GM12878 (cell line): ENCODE measurements around the gene CACNB3. TPM values are rescaled to one million over a fixed set of nuclear protein-coding genes. Genes with fewer than 3 reads are reported as not detected.

ENCODE experiments used
- BHLHE40 ChIP-seq, 2 experiments: fragments of 450-650 bp in 1 of 2; IDR thresholded peaks; 2 replicates each; pipeline ENCODE4 v1.6.1; 2011 to 2017; ENCODE audit warnings: low read depth in 2 of 2, borderline replicate concordance in 1 of 2, improper control_type of control experiment in 1 of 2, low read length in 1 of 2, mild to moderate bottlenecking in 1 of 2
- NR2C2 ChIP-seq: IDR thresholded peaks from 2 replicates; pipeline ENCODE4 v1.6.1; 2011; ENCODE audit warnings: borderline replicate concordance, low read depth; ENCODE audit not compliant: control insufficient read depth, insufficient read length
- RBBP5 ChIP-seq: fragments of 200-600 bp; sonication (generic); conservative IDR thresholded peaks from 2 replicates; pipeline ENCODE4 v1.6.1; 2016
- RFX5 ChIP-seq: IDR thresholded peaks from 2 replicates; pipeline ENCODE4 v1.6.1; 2011; ENCODE audit warnings: low read depth, low read length, improper control_type of control experiment
- SMARCA5 ChIP-seq: fragments of 450-650 bp; IDR thresholded peaks from 2 replicates; pipeline ENCODE4 v1.6.1; 2017; ENCODE audit warnings: mild to moderate bottlenecking
- SPI1 ChIP-seq: IDR thresholded peaks from 2 replicates; pipeline ENCODE4 v1.6.1; 2011; ENCODE audit warnings: low read depth, mild to moderate bottlenecking, low read length, moderate library complexity, borderline replicate concordance; ENCODE audit not compliant: insufficient read depth
- ZSCAN29 ChIP-seq: fragments of 450-650 bp; IDR thresholded peaks from 2 replicates; pipeline ENCODE4 v1.6.1; 2017; ENCODE audit warnings: mild to moderate bottlenecking, moderate library complexity
- polyA plus RNA-seq, 11 experiments: library from polyadenylated mRNA; depleted of rRNA in 4 of 11; unstranded in 6 of 11; stranded (reverse) in 5 of 11; fragments of >200 nt; fragmentation: Nextera tagmentation in 4 of 11; fragmentation: Illumina TruSeq in 1 of 11; extraction: Ambion mirVana in 4 of 11; extraction: Trizol in 1 of 11; gene quantifications; 1 replicate in 1 of 11; 2 replicates in 10 of 11; pipeline versions ENCODE4 v1.2.1 to v1.2.3, GENCODE V29; 2011 to 2016; ENCODE audit warnings: inconsistent platforms in 2 of 11, missing spikeins in 2 of 11, low read depth in 1 of 11
- total RNA-seq, 4 experiments: library from RNA; depleted of rRNA in 3 of 4; stranded (reverse); fragments of >200 nt in 3 of 4; fragmentation: Illumina TruSeq in 1 of 4; extraction: Trizol in 1 of 4; gene quantifications; 2 replicates each; pipeline versions ENCODE4 v1.2.1 to v1.2.3, GENCODE V29; 2013 to 2021
- TF ChIP-seq, protein P1 (sequence below): fragments of 450-650 bp; IDR thresholded peaks from 2 replicates; pipeline ENCODE4 v1.6.1; 2017; ENCODE audit warnings: low read depth, mild to moderate bottlenecking, moderate library complexity
- TF ChIP-seq, protein P2 (sequence below): fragments of 450-650 bp; IDR thresholded peaks from 2 replicates; pipeline ENCODE4 v1.6.1; 2016; ENCODE audit warnings: mild to moderate bottlenecking, moderate library complexity, borderline replicate concordance
- TF ChIP-seq, protein P3 (sequence below): fragments of 450-650 bp; IDR thresholded peaks from 2 replicates; pipeline ENCODE4 v1.6.1; 2016; ENCODE audit warnings: mild to moderate bottlenecking
- TF ChIP-seq, protein P4 (sequence below): fragments of 450-650 bp; formaldehyde crosslinking; IDR thresholded peaks from 2 replicates; pipeline ENCODE4 v1.4.0; 2020; ENCODE audit warnings: mild to moderate bottlenecking, moderate library complexity
- TF ChIP-seq, protein P5 (sequence below): IDR thresholded peaks from 2 replicates; pipeline ENCODE4 v1.6.1; 2011; ENCODE audit warnings: borderline replicate concordance, low read depth, mild to moderate bottlenecking, moderate library complexity, mixed read lengths, low read length; ENCODE audit not compliant: insufficient read depth; ENCODE audit errors: extremely low read length
- TF ChIP-seq, protein P6 (sequence below): IDR thresholded peaks from 2 replicates; pipeline ENCODE4 v1.6.1; 2011; ENCODE audit warnings: mild to moderate bottlenecking, low read depth, low read length, moderate library complexity; ENCODE audit not compliant: insufficient replicate concordance

CACNB3 gene
- total and polyA plus RNA-seq, 10 of the 15 experiments (the other 5 are each of a cell fraction or from before 2014, with no cell fraction given) = 0.78 to 5.0 (median 1.7) TPM

DNA sequence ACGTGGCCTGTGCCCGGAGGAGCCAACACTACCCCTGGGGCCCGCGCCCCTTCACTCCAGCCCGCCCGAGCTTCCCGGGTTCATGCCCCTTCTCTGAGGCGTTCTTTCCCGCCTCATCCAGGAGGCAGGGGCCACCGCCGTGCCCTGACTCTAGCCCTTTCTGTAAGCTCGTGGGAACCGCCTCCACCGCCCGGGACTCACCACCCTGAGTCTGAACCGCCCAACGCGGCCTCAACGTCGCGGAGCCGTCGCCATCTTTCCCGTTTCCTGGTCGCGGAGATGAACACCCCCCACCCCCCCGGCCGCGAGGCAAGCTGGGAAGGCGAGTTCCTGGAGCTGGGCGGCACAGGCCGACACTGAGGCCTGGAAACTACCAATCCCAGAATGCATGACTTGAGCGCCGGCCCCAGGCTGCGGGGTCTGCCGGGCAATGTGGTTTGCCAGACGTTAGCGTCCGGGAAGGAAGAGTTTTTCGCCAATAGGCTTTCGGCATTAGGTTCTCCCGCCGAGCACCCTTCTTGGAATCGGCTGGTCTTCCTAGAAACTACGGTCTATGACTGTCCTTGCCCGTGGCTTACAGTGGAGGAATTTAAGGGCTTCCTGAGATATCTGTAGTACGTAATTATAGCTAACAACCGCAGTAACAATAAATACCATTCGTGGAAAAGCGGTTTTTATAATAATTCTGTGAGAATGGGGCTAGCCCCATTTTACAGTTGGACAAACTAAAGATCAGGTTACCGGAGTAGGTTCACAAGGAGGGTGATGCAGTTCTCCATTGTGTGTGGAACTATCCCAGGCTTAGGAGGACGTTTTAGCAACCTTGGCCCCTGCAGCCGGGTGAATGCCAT lies 33.8 kb downstream of the CACNB3 start, which contains the start of gene DDX23 (continued):
- no peak for TF ChIP-seq SPI1
- no peak for TF ChIP-seq ZSCAN29
- TF ChIP-seq, protein P1, sequence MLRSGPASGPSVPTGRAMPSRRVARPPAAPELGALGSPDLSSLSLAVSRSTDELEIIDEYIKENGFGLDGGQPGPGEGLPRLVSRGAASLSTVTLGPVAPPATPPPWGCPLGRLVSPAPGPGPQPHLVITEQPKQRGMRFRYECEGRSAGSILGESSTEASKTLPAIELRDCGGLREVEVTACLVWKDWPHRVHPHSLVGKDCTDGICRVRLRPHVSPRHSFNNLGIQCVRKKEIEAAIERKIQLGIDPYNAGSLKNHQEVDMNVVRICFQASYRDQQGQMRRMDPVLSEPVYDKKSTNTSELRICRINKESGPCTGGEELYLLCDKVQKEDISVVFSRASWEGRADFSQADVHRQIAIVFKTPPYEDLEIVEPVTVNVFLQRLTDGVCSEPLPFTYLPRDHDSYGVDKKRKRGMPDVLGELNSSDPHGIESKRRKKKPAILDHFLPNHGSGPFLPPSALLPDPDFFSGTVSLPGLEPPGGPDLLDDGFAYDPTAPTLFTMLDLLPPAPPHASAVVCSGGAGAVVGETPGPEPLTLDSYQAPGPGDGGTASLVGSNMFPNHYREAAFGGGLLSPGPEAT = peak; percentile 96
- TF ChIP-seq, protein P2, sequence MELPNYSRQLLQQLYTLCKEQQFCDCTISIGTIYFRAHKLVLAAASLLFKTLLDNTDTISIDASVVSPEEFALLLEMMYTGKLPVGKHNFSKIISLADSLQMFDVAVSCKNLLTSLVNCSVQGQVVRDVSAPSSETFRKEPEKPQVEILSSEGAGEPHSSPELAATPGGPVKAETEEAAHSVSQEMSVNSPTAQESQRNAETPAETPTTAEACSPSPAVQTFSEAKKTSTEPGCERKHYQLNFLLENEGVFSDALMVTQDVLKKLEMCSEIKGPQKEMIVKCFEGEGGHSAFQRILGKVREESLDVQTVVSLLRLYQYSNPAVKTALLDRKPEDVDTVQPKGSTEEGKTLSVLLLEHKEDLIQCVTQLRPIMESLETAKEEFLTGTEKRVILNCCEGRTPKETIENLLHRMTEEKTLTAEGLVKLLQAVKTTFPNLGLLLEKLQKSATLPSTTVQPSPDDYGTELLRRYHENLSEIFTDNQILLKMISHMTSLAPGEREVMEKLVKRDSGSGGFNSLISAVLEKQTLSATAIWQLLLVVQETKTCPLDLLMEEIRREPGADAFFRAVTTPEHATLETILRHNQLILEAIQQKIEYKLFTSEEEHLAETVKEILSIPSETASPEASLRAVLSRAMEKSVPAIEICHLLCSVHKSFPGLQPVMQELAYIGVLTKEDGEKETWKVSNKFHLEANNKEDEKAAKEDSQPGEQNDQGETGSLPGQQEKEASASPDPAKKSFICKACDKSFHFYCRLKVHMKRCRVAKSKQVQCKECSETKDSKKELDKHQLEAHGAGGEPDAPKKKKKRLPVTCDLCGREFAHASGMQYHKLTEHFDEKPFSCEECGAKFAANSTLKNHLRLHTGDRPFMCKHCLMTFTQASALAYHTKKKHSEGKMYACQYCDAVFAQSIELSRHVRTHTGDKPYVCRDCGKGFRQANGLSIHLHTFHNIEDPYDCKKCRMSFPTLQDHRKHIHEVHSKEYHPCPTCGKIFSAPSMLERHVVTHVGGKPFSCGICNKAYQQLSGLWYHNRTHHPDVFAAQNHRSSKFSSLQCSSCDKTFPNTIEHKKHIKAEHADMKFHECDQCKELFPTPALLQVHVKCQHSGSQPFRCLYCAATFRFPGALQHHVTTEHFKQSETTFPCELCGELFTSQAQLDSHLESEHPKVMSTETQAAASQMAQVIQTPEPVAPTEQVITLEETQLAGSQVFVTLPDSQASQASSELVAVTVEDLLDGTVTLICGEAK = peak; percentile 80; the same call in 1 of the 2 replicates
- TF ChIP-seq SMARCA5 = 0 out of 2 replicates have a peak, but pooled peaks have one; percentile 36
- TF ChIP-seq, protein P3, sequence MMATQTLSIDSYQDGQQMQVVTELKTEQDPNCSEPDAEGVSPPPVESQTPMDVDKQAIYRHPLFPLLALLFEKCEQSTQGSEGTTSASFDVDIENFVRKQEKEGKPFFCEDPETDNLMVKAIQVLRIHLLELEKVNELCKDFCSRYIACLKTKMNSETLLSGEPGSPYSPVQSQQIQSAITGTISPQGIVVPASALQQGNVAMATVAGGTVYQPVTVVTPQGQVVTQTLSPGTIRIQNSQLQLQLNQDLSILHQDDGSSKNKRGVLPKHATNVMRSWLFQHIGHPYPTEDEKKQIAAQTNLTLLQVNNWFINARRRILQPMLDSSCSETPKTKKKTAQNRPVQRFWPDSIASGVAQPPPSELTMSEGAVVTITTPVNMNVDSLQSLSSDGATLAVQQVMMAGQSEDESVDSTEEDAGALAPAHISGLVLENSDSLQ = peak; percentile 39; the same call in 1 of the 2 replicates
- no peak for TF ChIP-seq NR2C2
- TF ChIP-seq, protein P4, sequence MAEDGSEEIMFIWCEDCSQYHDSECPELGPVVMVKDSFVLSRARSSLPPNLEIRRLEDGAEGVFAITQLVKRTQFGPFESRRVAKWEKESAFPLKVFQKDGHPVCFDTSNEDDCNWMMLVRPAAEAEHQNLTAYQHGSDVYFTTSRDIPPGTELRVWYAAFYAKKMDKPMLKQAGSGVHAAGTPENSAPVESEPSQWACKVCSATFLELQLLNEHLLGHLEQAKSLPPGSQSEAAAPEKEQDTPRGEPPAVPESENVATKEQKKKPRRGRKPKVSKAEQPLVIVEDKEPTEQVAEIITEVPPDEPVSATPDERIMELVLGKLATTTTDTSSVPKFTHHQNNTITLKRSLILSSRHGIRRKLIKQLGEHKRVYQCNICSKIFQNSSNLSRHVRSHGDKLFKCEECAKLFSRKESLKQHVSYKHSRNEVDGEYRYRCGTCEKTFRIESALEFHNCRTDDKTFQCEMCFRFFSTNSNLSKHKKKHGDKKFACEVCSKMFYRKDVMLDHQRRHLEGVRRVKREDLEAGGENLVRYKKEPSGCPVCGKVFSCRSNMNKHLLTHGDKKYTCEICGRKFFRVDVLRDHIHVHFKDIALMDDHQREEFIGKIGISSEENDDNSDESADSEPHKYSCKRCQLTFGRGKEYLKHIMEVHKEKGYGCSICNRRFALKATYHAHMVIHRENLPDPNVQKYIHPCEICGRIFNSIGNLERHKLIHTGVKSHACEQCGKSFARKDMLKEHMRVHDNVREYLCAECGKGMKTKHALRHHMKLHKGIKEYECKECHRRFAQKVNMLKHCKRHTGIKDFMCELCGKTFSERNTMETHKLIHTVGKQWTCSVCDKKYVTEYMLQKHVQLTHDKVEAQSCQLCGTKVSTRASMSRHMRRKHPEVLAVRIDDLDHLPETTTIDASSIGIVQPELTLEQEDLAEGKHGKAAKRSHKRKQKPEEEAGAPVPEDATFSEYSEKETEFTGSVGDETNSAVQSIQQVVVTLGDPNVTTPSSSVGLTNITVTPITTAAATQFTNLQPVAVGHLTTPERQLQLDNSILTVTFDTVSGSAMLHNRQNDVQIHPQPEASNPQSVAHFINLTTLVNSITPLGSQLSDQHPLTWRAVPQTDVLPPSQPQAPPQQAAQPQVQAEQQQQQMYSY = no peak
- peak; percentile 37 to 51; a peak in 2 of 4 replicates for TF ChIP-seq BHLHE40 (IDR thresholded peaks at IDR 0.05; ENCODE audit: borderline replicate concordance in 1 of 2, low read depth in 2 of 2, low read length in 1 of 2)
- 0 out of 2 replicates have a peak, but pooled peaks have one; percentile 49 for TF ChIP-seq RFX5
- TF ChIP-seq RBBP5 = no peak
- TF ChIP-seq, protein P5, sequence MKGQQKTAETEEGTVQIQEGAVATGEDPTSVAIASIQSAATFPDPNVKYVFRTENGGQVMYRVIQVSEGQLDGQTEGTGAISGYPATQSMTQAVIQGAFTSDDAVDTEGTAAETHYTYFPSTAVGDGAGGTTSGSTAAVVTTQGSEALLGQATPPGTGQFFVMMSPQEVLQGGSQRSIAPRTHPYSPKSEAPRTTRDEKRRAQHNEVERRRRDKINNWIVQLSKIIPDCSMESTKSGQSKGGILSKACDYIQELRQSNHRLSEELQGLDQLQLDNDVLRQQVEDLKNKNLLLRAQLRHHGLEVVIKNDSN = no peak
- TF ChIP-seq, protein P6, sequence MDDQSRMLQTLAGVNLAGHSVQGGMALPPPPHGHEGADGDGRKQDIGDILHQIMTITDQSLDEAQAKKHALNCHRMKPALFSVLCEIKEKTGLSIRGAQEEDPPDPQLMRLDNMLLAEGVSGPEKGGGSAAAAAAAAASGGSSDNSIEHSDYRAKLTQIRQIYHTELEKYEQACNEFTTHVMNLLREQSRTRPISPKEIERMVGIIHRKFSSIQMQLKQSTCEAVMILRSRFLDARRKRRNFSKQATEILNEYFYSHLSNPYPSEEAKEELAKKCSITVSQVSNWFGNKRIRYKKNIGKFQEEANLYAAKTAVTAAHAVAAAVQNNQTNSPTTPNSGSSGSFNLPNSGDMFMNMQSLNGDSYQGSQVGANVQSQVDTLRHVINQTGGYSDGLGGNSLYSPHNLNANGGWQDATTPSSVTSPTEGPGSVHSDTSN = no peak
